Vagina (tissue), 2 donors: Measurements from ENCODE around the gene RAB20. TPM values are rescaled to one million over a fixed set of nuclear protein-coding genes. Genes with fewer than 3 reads are reported as not detected.

Source experiments
- DNase-seq, 2 donors: peaks; one replicate each; pipeline ENCODE4 v3.0.0-alpha.2; 2017; ENCODE audit errors: extremely low spot score in 2 of 2
- H3K27ac ChIP-seq: fragments of 200-600 bp; sonication (generic); one replicate; pipeline ENCODE4 v1.5.1; 2019
- H3K27me3 ChIP-seq: fragments of 200-600 bp; sonication (generic); one replicate; pipeline ENCODE4 v1.5.1; 2019
- H3K36me3 ChIP-seq, 2 donors: fragments of 200-600 bp; sonication (generic); one replicate each; pipeline ENCODE4 v1.5.1; 2017 to 2019
- H3K4me1 ChIP-seq: fragments of 200-600 bp; sonication (generic); one replicate; pipeline ENCODE4 v1.5.1; 2019
- H3K4me3 ChIP-seq, 2 donors: fragments of 200-600 bp; sonication (generic); 1 replicate in 1 of 2; 2 replicates in 1 of 2; pipeline ENCODE4 v1.5.1; 2016 to 2019
- H3K9me3 ChIP-seq: fragments of 200-600 bp; sonication (generic); one replicate; pipeline ENCODE4 v1.5.1; 2019
- POLR2A ChIP-seq, 2 donors: fragments of 450-650 bp; IDR thresholded peaks; one replicate each; pipeline ENCODE4 v1.6.1; 2017; ENCODE audit warnings: antibody characterized with exemption in 2 of 2, mild to moderate bottlenecking in 2 of 2, moderate library complexity in 2 of 2
- POLR2AphosphoS5 ChIP-seq, 2 donors: sonication (generic); formaldehyde crosslinking; IDR thresholded peaks; one replicate each; pipeline ENCODE4 v1.9.0; 2017; ENCODE audit warnings: antibody characterized with exemption in 2 of 2, mild to moderate bottlenecking in 2 of 2, low read depth in 1 of 2; ENCODE audit not compliant: insufficient read depth in 1 of 2
- intact Hi-C: fragments of 100-400 bp; cut with DNase I; formaldehyde crosslinking; loops from one replicate; pipeline ENCODE4 v1.15.1; 2023
- total RNA-seq: library from RNA; depleted of rRNA; stranded (reverse); fragments of >200 nt; gene quantifications from one replicate; pipeline ENCODE4 v1.2.3, GENCODE V29; 2016
- TF ChIP-seq, protein P1 (sequence below), 3 experiments: fragments of 450-650 bp in 2 of 3; fragments of 200-600 bp in 1 of 3; sonication (generic) in 1 of 3; IDR thresholded peaks; one replicate each; pipeline ENCODE4 v1.5.1; 2017 to 2019; ENCODE audit warnings: antibody characterized with exemption in 3 of 3, mild to moderate bottlenecking in 2 of 3, moderate library complexity in 2 of 3

Gene RAB20
- total RNA-seq, 1 donor from 2014 or later, result 15.2 TPM

GRCh38 chr13:110509971-110510786, 51.3 kb downstream of the RAB20 start:
- Histone ChIP-seq H3K27ac (no peak overlapping the region), H3K9me3 (no peaks in the 10 kb centered on the region), H3K27me3 (no peaks in the 10 kb centered on the region), H3K4me1 (no peaks in the 10 kb centered on the region), H3K36me3 (peaks cover 0 to 20% of the 10 kb centered on the region in 2 donors), H3K4me3 (no peak overlapping the region)
- no peak for DNase-seq
- TF ChIP-seq, protein P1, sequence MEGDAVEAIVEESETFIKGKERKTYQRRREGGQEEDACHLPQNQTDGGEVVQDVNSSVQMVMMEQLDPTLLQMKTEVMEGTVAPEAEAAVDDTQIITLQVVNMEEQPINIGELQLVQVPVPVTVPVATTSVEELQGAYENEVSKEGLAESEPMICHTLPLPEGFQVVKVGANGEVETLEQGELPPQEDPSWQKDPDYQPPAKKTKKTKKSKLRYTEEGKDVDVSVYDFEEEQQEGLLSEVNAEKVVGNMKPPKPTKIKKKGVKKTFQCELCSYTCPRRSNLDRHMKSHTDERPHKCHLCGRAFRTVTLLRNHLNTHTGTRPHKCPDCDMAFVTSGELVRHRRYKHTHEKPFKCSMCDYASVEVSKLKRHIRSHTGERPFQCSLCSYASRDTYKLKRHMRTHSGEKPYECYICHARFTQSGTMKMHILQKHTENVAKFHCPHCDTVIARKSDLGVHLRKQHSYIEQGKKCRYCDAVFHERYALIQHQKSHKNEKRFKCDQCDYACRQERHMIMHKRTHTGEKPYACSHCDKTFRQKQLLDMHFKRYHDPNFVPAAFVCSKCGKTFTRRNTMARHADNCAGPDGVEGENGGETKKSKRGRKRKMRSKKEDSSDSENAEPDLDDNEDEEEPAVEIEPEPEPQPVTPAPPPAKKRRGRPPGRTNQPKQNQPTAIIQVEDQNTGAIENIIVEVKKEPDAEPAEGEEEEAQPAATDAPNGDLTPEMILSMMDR (IDR thresholded peaks at IDR 0.05), result no peak
- TF ChIP-seq POLR2A (IDR thresholded peaks at IDR 0.05), result no peak
- no peak for TF ChIP-seq POLR2AphosphoS5 (IDR thresholded peaks at IDR 0.05; ENCODE audit: insufficient read depth in 1 of 2, low read depth in 1 of 2)
- intact Hi-C loops, result no loop called here

- no peak for DNase-seq
- Histone ChIP-seq H3K4me3 (no peak overlapping the region), H3K27me3 (no peaks in the 10 kb centered on the region), H3K36me3 (peaks cover 0 to 20% of the 10 kb centered on the region in 2 donors), H3K4me1 (no peaks in the 10 kb centered on the region), H3K9me3 (no peaks in the 10 kb centered on the region), H3K27ac (no peak overlapping the region)
- TF ChIP-seq POLR2A (IDR thresholded peaks at IDR 0.05) (no peak), POLR2AphosphoS5 (IDR thresholded peaks at IDR 0.05; ENCODE audit: insufficient read depth in 1 of 2, low read depth in 1 of 2) (no peak)
- TF ChIP-seq, protein P1 (IDR thresholded peaks at IDR 0.05), result no peak
- intact Hi-C loops, result no loop called here
These were observed 52.0 kb downstream of the RAB20 start for GRCh38 chr13:110509478-110509926.

DNA sequence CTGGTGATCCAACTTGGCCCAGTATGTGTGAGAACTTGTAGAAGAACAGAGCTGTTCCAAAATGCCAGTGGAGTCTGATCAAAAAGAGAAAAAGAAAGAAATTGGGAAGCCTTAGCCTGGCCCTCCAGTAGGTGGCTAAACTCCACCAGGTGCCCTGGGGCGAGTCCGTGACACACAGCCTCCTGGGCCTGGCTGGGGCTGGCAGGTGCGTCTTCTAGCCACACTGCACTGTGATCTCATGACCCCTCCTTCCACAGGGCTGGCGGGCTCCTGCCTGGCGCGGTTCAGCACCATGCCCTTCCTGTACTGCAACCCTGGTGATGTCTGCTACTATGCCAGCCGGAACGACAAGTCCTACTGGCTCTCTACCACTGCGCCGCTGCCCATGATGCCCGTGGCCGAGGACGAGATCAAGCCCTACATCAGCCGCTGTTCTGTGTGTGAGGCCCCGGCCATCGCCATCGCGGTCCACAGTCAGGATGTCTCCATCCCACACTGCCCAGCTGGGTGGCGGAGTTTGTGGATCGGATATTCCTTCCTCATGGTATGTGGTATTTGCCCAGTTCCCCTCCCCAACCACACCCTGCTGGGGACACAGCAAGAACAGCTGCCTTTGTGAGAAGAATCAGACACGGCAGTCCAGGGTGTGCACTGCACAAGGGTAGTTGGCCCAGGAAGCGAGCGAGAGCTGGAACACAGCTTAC, 53.7 kb downstream of the RAB20 start:
- Histone ChIP-seq H3K4me1 (no peaks in the 10 kb centered on the region), H3K27me3 (no peaks in the 10 kb centered on the region), H3K9me3 (no peaks in the 10 kb centered on the region), H3K27ac (no peak overlapping the region), H3K36me3 (peaks cover 0 to 35% of the 10 kb centered on the region in 2 donors), H3K4me3 (no peak overlapping the region)
- TF ChIP-seq POLR2AphosphoS5 (IDR thresholded peaks at IDR 0.05; ENCODE audit: insufficient read depth in 1 of 2, low read depth in 1 of 2) (peak in 1 of 2 donors; percentile 36), POLR2A (IDR thresholded peaks at IDR 0.05) (no peak)
- TF ChIP-seq, protein P1 (IDR thresholded peaks at IDR 0.05), result no peak
- no peak for DNase-seq
- intact Hi-C loops, result no loop called here

- TF ChIP-seq POLR2AphosphoS5 (IDR thresholded peaks at IDR 0.05; ENCODE audit: insufficient read depth in 1 of 2, low read depth in 1 of 2) (no peak), POLR2A (IDR thresholded peaks at IDR 0.05) (no peak)
- TF ChIP-seq, protein P1 (IDR thresholded peaks at IDR 0.05), result no peak
- intact Hi-C loops, result no loop called here
- no peaks in the 10 kb centered on the region for H3K4me1 ChIP-seq
- H3K36me3 ChIP-seq, result peaks cover 0 to 35% of the 10 kb centered on the region in 2 donors
- H3K27ac ChIP-seq, result no peak overlapping the region
- H3K4me3 ChIP-seq, result no peak overlapping the region
- no peaks in the 10 kb centered on the region for H3K27me3 ChIP-seq
- no peaks in the 10 kb centered on the region for H3K9me3 ChIP-seq
- DNase-seq, result no peak
These were observed 54.5 kb downstream of the RAB20 start for GRCh38 chr13:110506859-110507566.
